ENCODE data around the gene CLPSL1. TPM values are rescaled to one million over a fixed set of nuclear protein-coding genes. Genes with fewer than 3 reads are reported as not detected.
A peak's percentile ranks its signal among the peaks of the same experiment; 100 is the strongest.

The CLPSL1 gene
- total RNA-seq, 1 donor from 2014 or later = not detected

- H3K79me2 ChIP-seq (ENCODE audit: low read depth) = no peaks in the 10 kb centered on the region
- H3K9me3 ChIP-seq (ENCODE audit: low read depth) = no peaks in the 10 kb centered on the region
- H3K4me1 ChIP-seq = no peaks in the 10 kb centered on the region
- H3K9ac ChIP-seq = no peak overlapping the region
- no peak overlapping the region for H3K4me3 Mint-ChIP-seq
- H3K27me3 Mint-ChIP-seq (ENCODE audit: insufficient read depth, low read depth) = peaks cover 17% of the 10 kb centered on the region
- peaks cover 18% of the 10 kb centered on the region for H3K27me3 ChIP-seq
- DNase-seq (ENCODE audit: low spot score) = no peak
- no peak overlapping the region for H3K4me3 ChIP-seq
- no peaks in the 10 kb centered on the region for H3K9me3 Mint-ChIP-seq
- no peaks in the 10 kb centered on the region for H3K36me3 Mint-ChIP-seq
- H3K4me1 Mint-ChIP-seq = peaks cover 7% of the 10 kb centered on the region
- H4K20me1 ChIP-seq (ENCODE audit: low read depth) = no peaks in the 10 kb centered on the region
- TF ChIP-seq EZH2phosphoT487 (IDR thresholded peaks at IDR 0.05) = no peak
- TF ChIP-seq, protein P1, sequence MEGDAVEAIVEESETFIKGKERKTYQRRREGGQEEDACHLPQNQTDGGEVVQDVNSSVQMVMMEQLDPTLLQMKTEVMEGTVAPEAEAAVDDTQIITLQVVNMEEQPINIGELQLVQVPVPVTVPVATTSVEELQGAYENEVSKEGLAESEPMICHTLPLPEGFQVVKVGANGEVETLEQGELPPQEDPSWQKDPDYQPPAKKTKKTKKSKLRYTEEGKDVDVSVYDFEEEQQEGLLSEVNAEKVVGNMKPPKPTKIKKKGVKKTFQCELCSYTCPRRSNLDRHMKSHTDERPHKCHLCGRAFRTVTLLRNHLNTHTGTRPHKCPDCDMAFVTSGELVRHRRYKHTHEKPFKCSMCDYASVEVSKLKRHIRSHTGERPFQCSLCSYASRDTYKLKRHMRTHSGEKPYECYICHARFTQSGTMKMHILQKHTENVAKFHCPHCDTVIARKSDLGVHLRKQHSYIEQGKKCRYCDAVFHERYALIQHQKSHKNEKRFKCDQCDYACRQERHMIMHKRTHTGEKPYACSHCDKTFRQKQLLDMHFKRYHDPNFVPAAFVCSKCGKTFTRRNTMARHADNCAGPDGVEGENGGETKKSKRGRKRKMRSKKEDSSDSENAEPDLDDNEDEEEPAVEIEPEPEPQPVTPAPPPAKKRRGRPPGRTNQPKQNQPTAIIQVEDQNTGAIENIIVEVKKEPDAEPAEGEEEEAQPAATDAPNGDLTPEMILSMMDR (IDR thresholded peaks at IDR 0.05) = no peak
- TF ChIP-seq EZH2 (IDR thresholded peaks at IDR 0.05) = no peak
- H3F3A ChIP-seq (ENCODE audit: low read depth) = peaks cover 12% of the 10 kb centered on the region
- H3K36me3 ChIP-seq = no peaks in the 10 kb centered on the region
- H3K4me2 ChIP-seq = no peak overlapping the region
- H3K27ac Mint-ChIP-seq = no peak overlapping the region
- no peak overlapping the region for H3K27ac ChIP-seq
- H2AFZ ChIP-seq (replicated peaks) = no peak overlapping the region
Observed at GRCh38 chr6:35774116-35774794, 6.6 kb upstream of the CLPSL1 start.

DNA sequence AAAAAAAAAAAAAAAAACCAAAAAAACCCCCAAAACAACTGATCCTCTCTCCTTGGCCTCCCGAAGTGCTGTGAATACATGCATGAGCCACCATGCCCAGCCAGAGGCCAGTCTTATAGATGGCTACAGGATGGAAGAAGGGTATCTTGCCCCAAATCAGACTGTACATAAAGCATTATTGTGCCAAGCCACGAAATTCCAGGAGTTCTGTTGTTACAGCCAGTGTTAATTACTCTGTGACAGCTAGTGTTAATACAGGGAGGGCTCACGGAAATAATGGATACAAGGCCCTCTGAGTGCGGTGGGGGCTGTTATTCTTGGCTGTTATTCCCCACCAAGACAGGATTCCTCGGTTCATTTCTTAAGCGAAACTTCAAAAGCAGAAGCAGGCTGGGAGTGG, 5.8 kb upstream of the CLPSL1 start:
- TF ChIP-seq EZH2phosphoT487 (IDR thresholded peaks at IDR 0.05) (no peak), EZH2 (IDR thresholded peaks at IDR 0.05) (no peak)
- TF ChIP-seq, protein P1 (IDR thresholded peaks at IDR 0.05) = no peak
- H3K36me3 Mint-ChIP-seq = no peaks in the 10 kb centered on the region
- H3K79me2 ChIP-seq (ENCODE audit: low read depth) = no peaks in the 10 kb centered on the region
- peaks cover 18% of the 10 kb centered on the region for H3K27me3 Mint-ChIP-seq (ENCODE audit: insufficient read depth, low read depth)
- no peak overlapping the region for H3K4me2 ChIP-seq
- no peaks in the 10 kb centered on the region for H3K36me3 ChIP-seq
- H3K4me1 Mint-ChIP-seq = peaks cover 7% of the 10 kb centered on the region
- H3F3A ChIP-seq (ENCODE audit: low read depth) = peaks cover 12% of the 10 kb centered on the region
- H3K4me3 ChIP-seq = no peak overlapping the region
- H3K27me3 ChIP-seq = peaks cover 18% of the 10 kb centered on the region
- no peaks in the 10 kb centered on the region for H3K4me1 ChIP-seq
- no peak overlapping the region for H3K27ac ChIP-seq
- H3K9ac ChIP-seq = no peak overlapping the region
- H3K9me3 Mint-ChIP-seq = no peaks in the 10 kb centered on the region
- H3K9me3 ChIP-seq (ENCODE audit: low read depth) = no peaks in the 10 kb centered on the region
- DNase-seq (ENCODE audit: low spot score) = no peak
- H3K4me3 Mint-ChIP-seq = no peak overlapping the region
- H4K20me1 ChIP-seq (ENCODE audit: low read depth) = no peaks in the 10 kb centered on the region
- no peak overlapping the region for H2AFZ ChIP-seq (replicated peaks)
- no peak overlapping the region for H3K27ac Mint-ChIP-seq

DNA sequence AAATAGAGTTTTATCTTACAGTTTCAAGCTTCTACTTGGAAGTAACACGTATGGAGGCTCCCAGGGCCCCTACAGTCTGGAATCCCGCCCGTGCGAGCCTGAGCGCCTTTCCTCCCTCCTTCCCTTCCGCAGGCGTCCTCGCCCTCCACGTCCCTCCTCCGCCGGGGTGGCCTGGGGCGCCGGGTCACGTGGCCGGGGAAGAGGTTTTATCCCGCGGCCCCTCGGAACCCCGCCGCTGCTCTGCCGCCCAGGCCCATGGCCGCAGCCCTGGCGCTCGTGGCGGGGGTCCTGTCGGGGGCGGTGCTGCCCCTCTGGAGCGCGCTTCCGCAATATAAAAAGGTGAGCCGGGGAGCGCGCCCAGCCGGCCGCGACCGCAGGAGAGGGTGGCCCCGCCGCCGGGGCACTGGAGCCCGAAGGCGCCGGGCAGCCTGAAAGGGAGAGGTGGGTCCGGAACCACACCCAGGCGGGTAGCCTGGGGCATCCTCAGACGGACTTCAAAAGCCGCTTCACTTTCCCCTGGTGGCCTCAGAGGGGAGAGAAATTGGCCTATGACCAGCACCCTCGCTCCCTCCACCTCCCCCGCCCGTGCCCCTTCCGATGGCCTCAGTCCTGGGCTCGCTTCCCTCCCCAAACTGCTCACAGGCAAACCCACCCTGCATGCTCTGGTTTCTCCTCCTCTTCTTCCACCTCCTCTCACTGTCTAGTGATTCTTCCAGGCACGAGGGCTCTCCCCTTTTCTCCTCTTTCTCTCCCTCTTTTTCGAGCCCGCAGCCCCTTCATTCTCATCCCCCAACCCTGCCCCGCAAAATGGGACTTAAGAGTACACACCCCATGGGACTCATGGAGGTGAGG, 4.2 kb upstream of the CLPSL1 start, which contains the start of gene CLPSL2:
TSS of gene CLPSL2 (plus strand) at position 235 of the 852 bp plus-strand sequence. CDS start at position 256, 21 bp downstream.
- no peaks in the 10 kb centered on the region for H3K36me3 ChIP-seq
- H3K27me3 ChIP-seq = peaks cover 18% of the 10 kb centered on the region
- no peaks in the 10 kb centered on the region for H3K79me2 ChIP-seq (ENCODE audit: low read depth)
- peaks cover 12% of the 10 kb centered on the region for H3F3A ChIP-seq (ENCODE audit: low read depth)
- peak within 1 kb of the TSS; percentile 88 for H3K4me2 ChIP-seq
- Mint-ChIP-seq H3K9me3 (no peaks in the 10 kb centered on the region), H3K4me1 (peaks cover 7% of the 10 kb centered on the region), H3K36me3 (no peaks in the 10 kb centered on the region), H3K4me3 (peak within 1 kb of the TSS; percentile 81), H3K27ac (no peak within 1 kb of the TSS), H3K27me3 (ENCODE audit: insufficient read depth, low read depth) (peaks cover 18% of the 10 kb centered on the region)
- DNase-seq (ENCODE audit: low spot score) = peak; percentile 71
- peak within 1 kb of the TSS; percentile 65 for H3K4me3 ChIP-seq
- no peak within 1 kb of the TSS for H3K27ac ChIP-seq
- no peak for TF ChIP-seq EZH2 (IDR thresholded peaks at IDR 0.05)
- TF ChIP-seq, protein P1 (IDR thresholded peaks at IDR 0.05) = peak; percentile 24
- no peaks in the 10 kb centered on the region for H3K4me1 ChIP-seq
- H3K9me3 ChIP-seq (ENCODE audit: low read depth) = no peaks in the 10 kb centered on the region
- no peak within 1 kb of the TSS for H3K9ac ChIP-seq
- no peaks in the 10 kb centered on the region for H4K20me1 ChIP-seq (ENCODE audit: low read depth)
- peak within 1 kb of the TSS; percentile 96 for H2AFZ ChIP-seq (replicated peaks)

All from neural progenitor cell (in vitro differentiated cells).